NCI-H2029 (cell line): Measurements from ENCODE around the gene KCNQ1OT1.

Experiments used
- DNase-seq: peaks from one replicate; lab custom pipeline; 2025; lab: John Stamatoyannopoulos, UW

Gene KCNQ1OT1

GRCh38 chr11:2686360-2687222 is 13.2 kb downstream of the KCNQ1OT1 start:
- DNase-seq: no peak

- no peak for DNase-seq
Measured at GRCh38 chr11:2685566-2686359, 14.0 kb downstream of the KCNQ1OT1 start.

- DNase-seq: no peak
Measured at GRCh38 chr11:2685051-2685450, 14.7 kb downstream of the KCNQ1OT1 start.

GRCh38 chr11:2684581-2684980 is 15.2 kb downstream of the KCNQ1OT1 start:
- no peak for DNase-seq

- no peak for DNase-seq
Measured at GRCh38 chr11:2683806-2684205, 16.0 kb downstream of the KCNQ1OT1 start.

- no peak for DNase-seq
Measured at GRCh38 chr11:2681408-2682145, 18.2 kb downstream of the KCNQ1OT1 start.

GRCh38 chr11:2679011-2679676 is 20.6 kb downstream of the KCNQ1OT1 start:
- no peak for DNase-seq

GRCh38 chr11:2678396-2678795 is 21.4 kb downstream of the KCNQ1OT1 start:
- no peak for DNase-seq

GRCh38 chr11:2677127-2677526 is 22.7 kb downstream of the KCNQ1OT1 start:
- DNase-seq: no peak

- DNase-seq: no peak
Measured at GRCh38 chr11:2675540-2675939, 24.3 kb downstream of the KCNQ1OT1 start.

GRCh38 chr11:2674658-2675131 is 25.1 kb downstream of the KCNQ1OT1 start:
- DNase-seq: no peak

- DNase-seq: no peak
Measured at GRCh38 chr11:2673871-2674471, 25.8 kb downstream of the KCNQ1OT1 start.

- no peak for DNase-seq
Measured at GRCh38 chr11:2673250-2673610, 26.6 kb downstream of the KCNQ1OT1 start.

GRCh38 chr11:2672553-2673249 is 27.1 kb downstream of the KCNQ1OT1 start:
- no peak for DNase-seq

- no peak for DNase-seq
Measured at GRCh38 chr11:2671748-2672147, 28.0 kb downstream of the KCNQ1OT1 start.

GRCh38 chr11:2670541-2671100 is 29.2 kb downstream of the KCNQ1OT1 start:
- DNase-seq: no peak

- no peak for DNase-seq
Measured at GRCh38 chr11:2669634-2670469, 29.9 kb downstream of the KCNQ1OT1 start.

GRCh38 chr11:2668876-2669275 is 30.9 kb downstream of the KCNQ1OT1 start:
- no peak for DNase-seq

- no peak for DNase-seq
Measured at GRCh38 chr11:2667940-2668339, 31.9 kb downstream of the KCNQ1OT1 start.
